Measurements from ENCODE around the gene VIL1.

- TF ChIP-seq SRF (IDR thresholded peaks at IDR 0.05; ENCODE audit: low read depth, low read length) (no peak), POLR2AphosphoS5 (IDR thresholded peaks at IDR 0.05; ENCODE audit: low read depth, low read length) (no peak), POLR2A (IDR thresholded peaks at IDR 0.05; ENCODE audit: control extremely low read depth in 1 of 2, low read depth in 2 of 2, low read length in 2 of 2) (no peak), CTCF (IDR thresholded peaks at IDR 0.05; ENCODE audit: control extremely low read depth in 1 of 3, insufficient read depth in 1 of 3, low read depth in 1 of 3, low read length in 3 of 3) (no peak), SUZ12 (IDR thresholded peaks at IDR 0.05; ENCODE audit: low read length) (no peak)
- TF ChIP-seq, protein P1, sequence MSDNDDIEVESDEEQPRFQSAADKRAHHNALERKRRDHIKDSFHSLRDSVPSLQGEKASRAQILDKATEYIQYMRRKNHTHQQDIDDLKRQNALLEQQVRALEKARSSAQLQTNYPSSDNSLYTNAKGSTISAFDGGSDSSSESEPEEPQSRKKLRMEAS (IDR thresholded peaks at IDR 0.05), result no peak
Observed at GRCh38 chr2:218393750-218394290, 25.1 kb upstream of the VIL1 start.
